Psoas muscle (tissue), 8 donors: ENCODE measurements around the gene THRB. TPM values are rescaled to one million over a fixed set of nuclear protein-coding genes. Genes with fewer than 3 reads are reported as not detected.

Experiments used
- ATAC-seq, 4 donors: fragments of 200-7000 bp; cut with Tn5 transposase; one replicate each; pipeline ENCODE4 v1.9.1; 2020; ENCODE audit warnings: moderate library complexity in 3 of 4, mild to moderate bottlenecking in 2 of 4
- DNase-seq, 2 donors: peaks; one replicate each; pipeline ENCODE4 v3.0.0-alpha.2; 2020
- H3K27ac ChIP-seq: fragments of 200-600 bp; one replicate; pipeline ENCODE4 v1.8.0; 2022
- H3K27me3 ChIP-seq, 3 donors: fragments of 200-600 bp in 1 of 3; one replicate each; pipeline versions ENCODE4 v1.6.1 to v1.8.0; 2013 to 2022; ENCODE audit warnings: low read length in 2 of 3, mild to moderate bottlenecking in 2 of 3, moderate library complexity in 1 of 3; ENCODE audit not compliant: insufficient read depth in 3 of 3
- H3K36me3 ChIP-seq, 2 donors: fragments of 200-600 bp in 1 of 2; one replicate each; pipeline versions ENCODE4 v1.6.1 to v1.8.0; 2013 to 2022; ENCODE audit warnings: low read depth in 1 of 2, mild to moderate bottlenecking in 1 of 2, moderate library complexity in 1 of 2; ENCODE audit not compliant: insufficient read depth in 1 of 2
- H3K4me1 ChIP-seq: fragments of 200-600 bp; one replicate; pipeline ENCODE4 v1.8.0; 2022
- H3K4me3 ChIP-seq: fragments of 200-600 bp; one replicate; pipeline ENCODE4 v1.8.0; 2022; ENCODE audit warnings: mild to moderate bottlenecking
- H3K9me3 ChIP-seq: fragments of 200-600 bp; one replicate; pipeline ENCODE4 v1.8.0; 2022
- CTCF ChIP-seq: fragments of 200-600 bp; IDR thresholded peaks from one replicate; pipeline ENCODE4 v1.8.0; 2022; ENCODE audit warnings: antibody characterized with exemption
- WGBS, 3 donors: extraction: QIAGEN DNeasy Blood & Tissue Kit; methylation state at CpG; one replicate each; pipeline versions ENCODE4 v1.1.6 to v1.1.7; 2013; 5-methylcytosine and 5-hydroxymethylcytosine counted together
- intact Hi-C, 2 donors: fragments of 100-400 bp; cut with DNase I; formaldehyde crosslinking; loops; one replicate each; pipeline versions ENCODE4 v1.11.0 to v1.14.2; 2022
- polyA plus RNA-seq, 3 donors: library from polyadenylated mRNA; stranded (reverse); fragments of 200-250 nt; gene quantifications; one replicate each; pipeline ENCODE4 v1.2.3, GENCODE V29; 2013
- total RNA-seq, 4 donors: library from RNA; stranded (reverse); fragmentation: NEBNext Ultra II Directional in 2 of 4; extraction: Animal tissue kit (Norgen Biotek cat#: 25700) in 2 of 4; gene quantifications; one replicate each; pipeline versions ENCODE4 v1.2.1 to v1.2.4, GENCODE V29; 2021 to 2023
- donor health status: healthy with polysubstance abuse.
- donor health status: DM: no; HTN: no; CAD: no; lungs with moderate emphysema.
- donor health status: Bipolar disorder and iron deficiency.
- donor health status: healthy.
- donor health status: DM: yes; HTN: yes; CAD: no.
- donor health status: DM: no; HTN: no; CAD: no.
- donor health status: DM: no; HTN: no; CAD: no.
- donor health status: DM: yes; HTN: yes; CAD: no.

THRB gene
- total and polyA plus RNA-seq, 7 donors = 11.5 to 38.6 (median 31.4) TPM

GRCh38 chr3:24367664-24368264 is 126.9 kb downstream of the THRB start:
- Histone ChIP-seq H3K36me3 (no peaks in the 10 kb centered on the region), H3K27ac (no peak overlapping the region)
- intact Hi-C loops = loop anchor here in 1 of 2 donors (10.0 kb wide), 1 partner anchor 103 kb away; no protein-coding TSS in a partner anchor

GRCh38 chr3:24367216-24367615 is 127.4 kb downstream of the THRB start:
- Histone ChIP-seq H3K36me3 (no peaks in the 10 kb centered on the region), H3K9me3 (no peaks in the 10 kb centered on the region), H3K4me3 (no peak overlapping the region), H3K4me1 (peaks cover 26% of the 10 kb centered on the region), H3K27ac (no peak overlapping the region), H3K27me3 (no peaks in the 10 kb centered on the region)
- ATAC-seq (no peak), DNase-seq (no peak)
- TF ChIP-seq CTCF = no peak
- intact Hi-C loops = loop anchor here in 1 of 2 donors (10.0 kb wide), 1 partner anchor 102 kb away; no protein-coding TSS in a partner anchor
- whole genome bisulfite sequencing, 3 donors = 87 to 91% (median 89%) methylated on average over 3 of the region's 3 CpGs

More at GRCh38 chr3:24367664-24368264, 126.9 kb downstream of the THRB start:
- no peak overlapping the region for H3K4me3 ChIP-seq
- no peaks in the 10 kb centered on the region for H3K27me3 ChIP-seq
- no peak for DNase-seq
- no peak for ATAC-seq
- H3K9me3 ChIP-seq = no peaks in the 10 kb centered on the region
- H3K4me1 ChIP-seq = peaks cover 25% of the 10 kb centered on the region
- 88 to 95% (median 91%) methylated on average over 2 of the region's 2 CpGs for WGBS, 3 donors
- TF ChIP-seq CTCF = no peak

- 0 to 6% (median 3%) methylated on average over 2 of the region's 2 CpGs for WGBS, 3 donors
- H3K4me1 ChIP-seq = peaks cover 30% of the 10 kb centered on the region
- ATAC-seq (peak; percentile 84 to 95 (median 94)), DNase-seq (peak; percentile 31 to 61)
- no peak overlapping the region for H3K4me3 ChIP-seq
- no peaks in the 10 kb centered on the region for H3K27me3 ChIP-seq
- peak overlapping the region; percentile 75 for H3K27ac ChIP-seq
- TF ChIP-seq CTCF = peak; percentile 14
- intact Hi-C loops = loop anchor here in 1 of 2 donors (10.0 kb wide), 1 partner anchor 100 kb away; no protein-coding TSS in a partner anchor
- H3K9me3 ChIP-seq = no peaks in the 10 kb centered on the region
- H3K36me3 ChIP-seq = no peaks in the 10 kb centered on the region
These were observed 129.5 kb downstream of the THRB start for GRCh38 chr3:24365168-24365567.

- Histone ChIP-seq H3K27ac (peak overlapping the region; percentile 75), H3K36me3 (no peaks in the 10 kb centered on the region), H3K4me3 (no peak overlapping the region), H3K27me3 (no peaks in the 10 kb centered on the region), H3K9me3 (no peaks in the 10 kb centered on the region), H3K4me1 (peaks cover 30% of the 10 kb centered on the region)
- WGBS, 3 donors = 85 to 93% (median 86%) methylated on average over 1 of the region's 1 CpG
- DNase-seq = no peak
- intact Hi-C loops = loop anchor here in 1 of 2 donors (5.0 to 10.0 kb wide), 2 partner anchors 100 to 133 kb away; no protein-coding TSS in a partner anchor
- no peak for ATAC-seq
- no peak for TF ChIP-seq CTCF
These were observed 130.3 kb downstream of the THRB start for GRCh38 chr3:24364359-24364758.
